CD14-positive monocyte (primary cell): ENCODE measurements around the gene TRIM9. TPM values are rescaled to one million over a fixed set of nuclear protein-coding genes. Genes with fewer than 3 reads are reported as not detected.

Experiments
- DNase-seq, 3 donors: peaks; one replicate each; pipeline ENCODE4 v3.0.0-alpha.2; 2011 to 2022
- H2AFZ ChIP-seq: 2 replicates; pipeline ENCODE4 v1.6.0; 2012; ENCODE audit warnings: mild to moderate bottlenecking, low read depth, low read length, inconsistent platforms; ENCODE audit not compliant: insufficient read depth, poor library complexity, severe bottlenecking
- H3K27ac ChIP-seq, 2 donors: 1 replicate in 1 of 2; 2 replicates in 1 of 2; pipeline ENCODE4 v1.5.1; 2012 to 2013; ENCODE audit warnings: low read length in 2 of 2, control low read depth in 1 of 2, inconsistent platforms in 1 of 2, low read depth in 1 of 2, mild to moderate bottlenecking in 1 of 2
- H3K27me3 ChIP-seq, 2 donors: one replicate each; pipeline versions ENCODE4 v1.6.0 to v1.6.1; 2011 to 2013; ENCODE audit warnings: low read length in 2 of 2; ENCODE audit not compliant: control insufficient read depth in 2 of 2, insufficient read depth in 2 of 2
- H3K36me3 ChIP-seq, 2 donors: replicated peaks in 1 of 2; 1 replicate in 1 of 2; 2 replicates in 1 of 2; pipeline versions ENCODE4 v1.5.1 to v1.6.1; 2012 to 2013; ENCODE audit warnings: low read length in 2 of 2, control low read depth in 1 of 2, inconsistent platforms in 1 of 2, mild to moderate bottlenecking in 1 of 2; ENCODE audit not compliant: insufficient read depth in 2 of 2, control insufficient read depth in 1 of 2
- H3K4me1 ChIP-seq, 2 donors: 1 replicate in 1 of 2; 2 replicates in 1 of 2; pipeline versions ENCODE4 v1.5.1 to v1.6.1; 2012 to 2013; ENCODE audit warnings: low read length in 2 of 2, control low read depth in 1 of 2, inconsistent platforms in 1 of 2, mild to moderate bottlenecking in 1 of 2, moderate library complexity in 1 of 2; ENCODE audit not compliant: insufficient read depth in 2 of 2, control insufficient read depth in 1 of 2
- H3K4me2 ChIP-seq: replicated peaks from 2 replicates; pipeline ENCODE3; 2012; ENCODE audit warnings: low read length, moderate library complexity, mild to moderate bottlenecking; ENCODE audit not compliant: poor library complexity, severe bottlenecking; ENCODE audit errors: extremely low read depth
- H3K4me3 ChIP-seq, 3 experiments: fragments of 200-600 bp in 1 of 3; sonication (generic) in 1 of 3; replicated peaks in 1 of 3; 1 replicate in 2 of 3; 2 replicates in 1 of 3; pipeline ENCODE4 v1.5.1; 2011 to 2013; ENCODE audit warnings: low read length in 3 of 3, mild to moderate bottlenecking in 3 of 3, control low read depth in 2 of 3, low read depth in 2 of 3, inconsistent platforms in 1 of 3, moderate library complexity in 1 of 3
- H3K79me2 ChIP-seq: 2 replicates; pipeline ENCODE4 v1.6.0; 2012; ENCODE audit warnings: mild to moderate bottlenecking, control low read depth, inconsistent platforms, low read length, moderate library complexity; ENCODE audit not compliant: insufficient read depth
- H3K9ac ChIP-seq: 2 replicates; pipeline ENCODE4 v1.6.0; 2017; ENCODE audit warnings: low read length, mild to moderate bottlenecking; ENCODE audit not compliant: insufficient read depth, poor library complexity, severe bottlenecking
- H3K9me3 ChIP-seq, 2 donors: replicated peaks in 1 of 2; 1 replicate in 1 of 2; 2 replicates in 1 of 2; pipeline versions ENCODE4 v1.5.1 to v1.6.1; 2012 to 2013; ENCODE audit warnings: low read length in 2 of 2, control low read depth in 1 of 2; ENCODE audit not compliant: control insufficient read depth in 1 of 2, insufficient read depth in 1 of 2
- H4K20me1 ChIP-seq: 2 replicates; pipeline ENCODE4 v1.6.0; 2012; ENCODE audit warnings: mild to moderate bottlenecking, low read length, control low read depth, moderate library complexity; ENCODE audit not compliant: insufficient read depth
- H3K27ac Mint-ChIP-seq, 7 donors: one replicate each; pipeline ENCODE4 v1.8.0; 2020; ENCODE audit warnings: mild to moderate bottlenecking in 7 of 7, mixed read lengths in 7 of 7, moderate library complexity in 6 of 7, inconsistent platforms in 2 of 7
- H3K27me3 Mint-ChIP-seq, 3 donors: one replicate each; pipeline ENCODE4 v1.8.0; 2021 to 2022; ENCODE audit warnings: low read depth in 3 of 3, mild to moderate bottlenecking in 3 of 3, mixed read lengths in 3 of 3, moderate library complexity in 3 of 3, inconsistent platforms in 1 of 3
- H3K36me3 Mint-ChIP-seq, 2 donors: one replicate each; pipeline ENCODE4 v1.8.0; 2020; ENCODE audit warnings: mixed read lengths in 2 of 2, inconsistent platforms in 1 of 2, mild to moderate bottlenecking in 1 of 2
- H3K4me1 Mint-ChIP-seq: one replicate; pipeline ENCODE4 v1.8.0; 2020; ENCODE audit warnings: mild to moderate bottlenecking, mixed read lengths
- H3K4me3 Mint-ChIP-seq, 2 donors: one replicate each; pipeline ENCODE4 v1.8.0; 2020; ENCODE audit warnings: mild to moderate bottlenecking in 2 of 2, mixed read lengths in 2 of 2, moderate library complexity in 1 of 2
- H3K9me3 Mint-ChIP-seq, 7 donors: one replicate each; pipeline ENCODE4 v1.8.0; 2020 to 2022; ENCODE audit warnings: mixed read lengths in 7 of 7, mild to moderate bottlenecking in 6 of 7, moderate library complexity in 6 of 7, inconsistent platforms in 2 of 7
- CTCF ChIP-seq: fragments of 200-600 bp; IDR thresholded peaks from one replicate; pipeline ENCODE4 v1.8.0; 2022; ENCODE audit warnings: antibody characterized with exemption, mild to moderate bottlenecking
- WGBS: methylation state at CpG from one replicate; pipeline ENCODE4 v1.1.5; 2013; ENCODE audit warnings: missing lambda C conversion rate; ENCODE audit not compliant: insufficient coverage; 5-methylcytosine and 5-hydroxymethylcytosine counted together
- intact Hi-C, 2 donors: fragments of 100-400 bp; cut with micrococcal nuclease; formaldehyde crosslinking; loops; one replicate each; pipeline versions ENCODE4 v1.15.0 to v1.15.1; 2023
- polyA plus RNA-seq, 3 donors: library from polyadenylated mRNA; depleted of rRNA in 1 of 3; unstranded in 2 of 3; stranded (reverse) in 1 of 3; fragments of 300-500 nt in 2 of 3; fragments of >200 nt in 1 of 3; fragmentation: Illumina TruSeq in 2 of 3; gene quantifications; 1 replicate in 2 of 3; 2 replicates in 1 of 3; pipeline ENCODE4 v1.2.3, GENCODE V29; 2012 to 2021

TRIM9 gene
- polyA plus RNA-seq, 3 donors = 0.01 TPM; not detected in 2

GRCh38 chr14:51002406-51002999, 92.4 kb downstream of the TRIM9 start:
- Mint-ChIP-seq H3K4me3 (no peak overlapping the region), H3K27ac (no peak overlapping the region), H3K9me3 (no peaks in the 10 kb centered on the region), H3K27me3 (peaks cover 0 to 3% (median 1%) of the 10 kb centered on the region in 3 donors), H3K4me1 (peaks cover 24% of the 10 kb centered on the region), H3K36me3 (no peaks in the 10 kb centered on the region)
- H3K4me1 ChIP-seq = peaks cover 13 to 33% of the 10 kb centered on the region in 2 donors
- TF ChIP-seq CTCF = no peak
- H3K79me2 ChIP-seq = no peaks in the 10 kb centered on the region
- H3K36me3 ChIP-seq = no peaks in the 10 kb centered on the region
- DNase-seq = no peak
- no peak overlapping the region for H2AFZ ChIP-seq
- no peak overlapping the region for H3K4me3 ChIP-seq
- H3K9ac ChIP-seq = no peak overlapping the region
- H3K27ac ChIP-seq = no peak overlapping the region
- intact Hi-C loops = no loop called here
- WGBS = no CpG with 5 or more reads among the region's 5 CpGs
- no peaks in the 10 kb centered on the region for H4K20me1 ChIP-seq
- H3K27me3 ChIP-seq = no peaks in the 10 kb centered on the region
- no peaks in the 10 kb centered on the region for H3K9me3 ChIP-seq
- H3K4me2 ChIP-seq = no peak overlapping the region

GRCh38 chr14:51000566-51000965, 94.3 kb downstream of the TRIM9 start:
- H3K9me3 Mint-ChIP-seq = peaks cover 0 to 1% (median 0%) of the 10 kb centered on the region in 7 donors
- H3K4me3 Mint-ChIP-seq = no peak overlapping the region
- Histone ChIP-seq H3K36me3 (no peaks in the 10 kb centered on the region), H2AFZ (no peak overlapping the region), H4K20me1 (no peaks in the 10 kb centered on the region), H3K9ac (no peak overlapping the region), H3K27ac (no peak overlapping the region), H3K9me3 (no peaks in the 10 kb centered on the region), H3K4me1 (peaks cover 9 to 14% of the 10 kb centered on the region in 2 donors), H3K79me2 (no peaks in the 10 kb centered on the region), H3K27me3 (no peaks in the 10 kb centered on the region), H3K4me3 (no peak overlapping the region), H3K4me2 (no peak overlapping the region)
- H3K27me3 Mint-ChIP-seq = peaks cover 0 to 3% (median 1%) of the 10 kb centered on the region in 3 donors
- peaks cover 10% of the 10 kb centered on the region for H3K4me1 Mint-ChIP-seq
- no peaks in the 10 kb centered on the region for H3K36me3 Mint-ChIP-seq
- no peak for DNase-seq
- no peak overlapping the region for H3K27ac Mint-ChIP-seq
- 96% methylated on average over 5 of the region's 9 CpGs for WGBS
- intact Hi-C loops = no loop called here
- TF ChIP-seq CTCF = no peak
